Measurements from ENCODE around the gene ADORA3. TPM values are rescaled to one million over a fixed set of nuclear protein-coding genes. Genes with fewer than 3 reads are reported as not detected.
"Not testable (repeated sequence)": the region's sequence is repeated elsewhere in the genome, so short reads cannot be mapped to it uniquely, and the experiment has no call there.

Gene ADORA3
- not detected for polyA plus RNA-seq (2013, experiment 1 of 2)
- polyA plus RNA-seq (2013, experiment 2 of 2), result not detected

- H3K9me3 ChIP-seq (ENCODE audit: control insufficient read depth, low read length), result no peaks in the 10 kb centered on the region
- H3K4me3 ChIP-seq (ENCODE audit: extremely low read depth, insufficient read depth, low read length, poor library complexity, severe bottlenecking), result no peak within 1 kb of the TSS
- peaks cover 14% of the 10 kb centered on the region for H3K4me1 ChIP-seq (ENCODE audit: control insufficient read depth, insufficient read depth, low read length, poor library complexity, severe bottlenecking)
- no peak within 1 kb of the TSS for H3K27ac ChIP-seq (ENCODE audit: low read depth, low read length, severe bottlenecking)
- no peaks in the 10 kb centered on the region for H3K36me3 ChIP-seq (ENCODE audit: control insufficient read depth, insufficient read depth, low read length)
- 83 to 97% methylated on average over 4 of the region's 4 CpGs for WGBS, 2 experiments (ENCODE audit: insufficient coverage in 2 of 2)
These were observed at the start of gene ADORA3, which contains the start of gene TMIGD3 for GRCh38 chr1:111503585-111504060. Gene ADORA3 (minus strand): TSS chr1:111503633. CDS start chr1:111503354, 279 bp downstream. Gene TMIGD3 (minus strand): TSS chr1:111503633. CDS start chr1:111503354, 279 bp downstream.

GRCh38 chr1:111553196-111553595 lies 49.8 kb upstream of the ADORA3 start:
- H3K4me1 ChIP-seq (ENCODE audit: control insufficient read depth, insufficient read depth, low read length, poor library complexity, severe bottlenecking), result peaks cover 8% of the 10 kb centered on the region
- 91 to 94% methylated on average over 2 to 3 of the region's 3 CpGs for WGBS, 2 experiments (ENCODE audit: insufficient coverage in 2 of 2)
- no peaks in the 10 kb centered on the region for H3K9me3 ChIP-seq (ENCODE audit: control insufficient read depth, low read length)
- H3K4me3 ChIP-seq (ENCODE audit: extremely low read depth, insufficient read depth, low read length, poor library complexity, severe bottlenecking), result no peak overlapping the region
- H3K27ac ChIP-seq (ENCODE audit: low read depth, low read length, severe bottlenecking), result peak overlapping the region; percentile 26
- H3K36me3 ChIP-seq (ENCODE audit: control insufficient read depth, insufficient read depth, low read length), result no peaks in the 10 kb centered on the region

- Histone ChIP-seq H3K27ac (ENCODE audit: low read depth, low read length, severe bottlenecking) (no peak overlapping the region), H3K4me1 (ENCODE audit: control insufficient read depth, insufficient read depth, low read length, poor library complexity, severe bottlenecking) (peaks cover 8% of the 10 kb centered on the region), H3K9me3 (ENCODE audit: control insufficient read depth, low read length) (no peaks in the 10 kb centered on the region)
These were observed 49.2 kb upstream of the ADORA3 start for GRCh38 chr1:111552587-111552986.

GRCh38 chr1:111551623-111552411 lies 48.4 kb upstream of the ADORA3 start:
- H3K36me3 ChIP-seq (ENCODE audit: control insufficient read depth, insufficient read depth, low read length), result no peaks in the 10 kb centered on the region
- no peak overlapping the region for H3K27ac ChIP-seq (ENCODE audit: low read depth, low read length, severe bottlenecking)
- WGBS, 2 experiments (ENCODE audit: insufficient coverage in 2 of 2), result 90 to 98% methylated on average over 5 to 7 of the region's 8 CpGs
- no peaks in the 10 kb centered on the region for H3K9me3 ChIP-seq (ENCODE audit: control insufficient read depth, low read length)
- H3K4me3 ChIP-seq (ENCODE audit: extremely low read depth, insufficient read depth, low read length, poor library complexity, severe bottlenecking), result no peak overlapping the region
- peaks cover 8% of the 10 kb centered on the region for H3K4me1 ChIP-seq (ENCODE audit: control insufficient read depth, insufficient read depth, low read length, poor library complexity, severe bottlenecking)

More at GRCh38 chr1:111552587-111552986, 49.2 kb upstream of the ADORA3 start:
- Histone ChIP-seq H3K4me3 (ENCODE audit: extremely low read depth, insufficient read depth, low read length, poor library complexity, severe bottlenecking) (no peak overlapping the region), H3K36me3 (ENCODE audit: control insufficient read depth, insufficient read depth, low read length) (no peaks in the 10 kb centered on the region)

GRCh38 chr1:111547786-111548185 lies 44.4 kb upstream of the ADORA3 start:
- H3K4me1 ChIP-seq (ENCODE audit: control insufficient read depth, insufficient read depth, low read length, poor library complexity, severe bottlenecking); H3K9me3 ChIP-seq (ENCODE audit: control insufficient read depth, low read length); H3K36me3 ChIP-seq (ENCODE audit: control insufficient read depth, insufficient read depth, low read length); H3K27ac ChIP-seq (ENCODE audit: low read depth, low read length, severe bottlenecking); H3K4me3 ChIP-seq (ENCODE audit: extremely low read depth, insufficient read depth, low read length, poor library complexity, severe bottlenecking): not testable (repeated sequence)
- WGBS, 2 experiments (ENCODE audit: insufficient coverage in 2 of 2), result 60% methylated on average over 1 of the region's 1 CpG; no CpG with 5 or more reads in 1 of the 2 experiments

GRCh38 chr1:111542187-111542586 lies 38.8 kb upstream of the ADORA3 start:
- WGBS, 2 experiments (ENCODE audit: insufficient coverage in 2 of 2), result 73 to 74% methylated on average over 10 to 12 of the region's 14 CpGs
- Histone ChIP-seq H3K9me3 (ENCODE audit: control insufficient read depth, low read length) (no peaks in the 10 kb centered on the region), H3K27ac (ENCODE audit: low read depth, low read length, severe bottlenecking) (no peak overlapping the region), H3K4me1 (ENCODE audit: control insufficient read depth, insufficient read depth, low read length, poor library complexity, severe bottlenecking) (peaks cover 8% of the 10 kb centered on the region), H3K4me3 (ENCODE audit: extremely low read depth, insufficient read depth, low read length, poor library complexity, severe bottlenecking) (no peak overlapping the region), H3K36me3 (ENCODE audit: control insufficient read depth, insufficient read depth, low read length) (no peaks in the 10 kb centered on the region)

GRCh38 chr1:111541721-111542120 lies 38.3 kb upstream of the ADORA3 start:
- no peaks in the 10 kb centered on the region for H3K9me3 ChIP-seq (ENCODE audit: control insufficient read depth, low read length)
- H3K4me1 ChIP-seq (ENCODE audit: control insufficient read depth, insufficient read depth, low read length, poor library complexity, severe bottlenecking), result peaks cover 8% of the 10 kb centered on the region
- H3K36me3 ChIP-seq (ENCODE audit: control insufficient read depth, insufficient read depth, low read length), result no peaks in the 10 kb centered on the region
- WGBS, 2 experiments (ENCODE audit: insufficient coverage in 2 of 2), result 76 to 90% methylated on average over 4 of the region's 4 CpGs
- H3K27ac ChIP-seq (ENCODE audit: low read depth, low read length, severe bottlenecking), result peak overlapping the region; percentile 48
- H3K4me3 ChIP-seq (ENCODE audit: extremely low read depth, insufficient read depth, low read length, poor library complexity, severe bottlenecking), result no peak overlapping the region

- peaks cover 10% of the 10 kb centered on the region for H3K4me1 ChIP-seq (ENCODE audit: control insufficient read depth, insufficient read depth, low read length, poor library complexity, severe bottlenecking)
- H3K27ac ChIP-seq (ENCODE audit: low read depth, low read length, severe bottlenecking), result no peak overlapping the region
- H3K4me3 ChIP-seq (ENCODE audit: extremely low read depth, insufficient read depth, low read length, poor library complexity, severe bottlenecking), result no peak overlapping the region
- no peaks in the 10 kb centered on the region for H3K9me3 ChIP-seq (ENCODE audit: control insufficient read depth, low read length)
- no CpG with 5 or more reads among the region's 3 CpGs for WGBS, 2 experiments (ENCODE audit: insufficient coverage in 2 of 2)
- H3K36me3 ChIP-seq (ENCODE audit: control insufficient read depth, insufficient read depth, low read length), result no peaks in the 10 kb centered on the region
These were observed 37.5 kb upstream of the ADORA3 start for GRCh38 chr1:111540928-111541327.

- H3K36me3 ChIP-seq (ENCODE audit: control insufficient read depth, insufficient read depth, low read length), result no peaks in the 10 kb centered on the region
- no peak overlapping the region for H3K4me3 ChIP-seq (ENCODE audit: extremely low read depth, insufficient read depth, low read length, poor library complexity, severe bottlenecking)
- H3K27ac ChIP-seq (ENCODE audit: low read depth, low read length, severe bottlenecking), result no peak overlapping the region
- peaks cover 17% of the 10 kb centered on the region for H3K4me1 ChIP-seq (ENCODE audit: control insufficient read depth, insufficient read depth, low read length, poor library complexity, severe bottlenecking)
- no peaks in the 10 kb centered on the region for H3K9me3 ChIP-seq (ENCODE audit: control insufficient read depth, low read length)
- 81 to 86% methylated on average over 1 to 3 of the region's 6 CpGs for WGBS, 2 experiments (ENCODE audit: insufficient coverage in 2 of 2)
These were observed 35.1 kb upstream of the ADORA3 start for GRCh38 chr1:111538343-111539025.

- peaks cover 13% of the 10 kb centered on the region for H3K4me1 ChIP-seq (ENCODE audit: control insufficient read depth, insufficient read depth, low read length, poor library complexity, severe bottlenecking)
- WGBS, 2 experiments (ENCODE audit: insufficient coverage in 2 of 2), result 89% methylated on average over 9 to 11 of the region's 14 CpGs
- H3K27ac ChIP-seq (ENCODE audit: low read depth, low read length, severe bottlenecking), result peak overlapping the region; percentile 16
- H3K4me3 ChIP-seq (ENCODE audit: extremely low read depth, insufficient read depth, low read length, poor library complexity, severe bottlenecking), result no peak overlapping the region
- no peaks in the 10 kb centered on the region for H3K36me3 ChIP-seq (ENCODE audit: control insufficient read depth, insufficient read depth, low read length)
- H3K9me3 ChIP-seq (ENCODE audit: control insufficient read depth, low read length), result peaks cover 1% of the 10 kb centered on the region
These were observed 32.1 kb upstream of the ADORA3 start for GRCh38 chr1:111535256-111536191.

Data from mesodermal cell (in vitro differentiated cells).